WTC11 (cell line): ENCODE measurements around the gene SSC5D.

ENCODE experiments used
- ATF3 ChIP-seq: sonication (generic); formaldehyde crosslinking; conservative IDR thresholded peaks from 2 replicates; pipeline ENCODE4 v1.8.1; 2022; ENCODE audit warnings: mild to moderate bottlenecking, missing genetic modification reagents
- CBFB ChIP-seq: sonication (generic); formaldehyde crosslinking; IDR thresholded peaks from 2 replicates; pipeline ENCODE4 v1.8.1; 2022; ENCODE audit warnings: mild to moderate bottlenecking, low read depth, missing genetic modification reagents
- CTCF ChIP-seq: fragments of 200-600 bp; IDR thresholded peaks from 2 replicates; pipeline ENCODE4 v1.8.0; 2022; ENCODE audit warnings: antibody characterized with exemption
- EMX1 ChIP-seq: fragments of 250-450 bp; sonication (Bioruptor Pico); IDR thresholded peaks from 2 replicates; pipeline ENCODE4 v1.8.0; 2021; ENCODE audit warnings: mild to moderate bottlenecking
- FOXJ3 ChIP-seq: sonication (generic); formaldehyde crosslinking; IDR thresholded peaks from 2 replicates; pipeline ENCODE4 v1.9.0; 2021; ENCODE audit warnings: missing genetic modification reagents, mild to moderate bottlenecking, borderline replicate concordance
- FOXP4 ChIP-seq: sonication (generic); formaldehyde crosslinking; IDR thresholded peaks from 2 replicates; pipeline ENCODE4 v1.8.0; 2022; ENCODE audit warnings: mild to moderate bottlenecking, missing genetic modification reagents
- MAX ChIP-seq: sonication (generic); formaldehyde crosslinking; IDR thresholded peaks from 2 replicates; pipeline ENCODE4 v1.8.0; 2022; ENCODE audit warnings: mild to moderate bottlenecking, missing genetic modification reagents
- NFATC4 ChIP-seq: fragments of 250-450 bp; sonication (Bioruptor Pico); IDR thresholded peaks from 2 replicates; pipeline ENCODE4 v1.9.0; 2021; ENCODE audit warnings: mild to moderate bottlenecking
- NFYB ChIP-seq: sonication (generic); formaldehyde crosslinking; conservative IDR thresholded peaks from 2 replicates; pipeline ENCODE4 v1.8.0; 2022; ENCODE audit warnings: low read depth, missing genetic modification reagents
- TP53 ChIP-seq: sonication (generic); formaldehyde crosslinking; IDR thresholded peaks from 2 replicates; pipeline ENCODE4 v1.8.1; 2023; ENCODE audit warnings: mild to moderate bottlenecking, missing genetic modification reagents
- USF1 ChIP-seq: sonication (generic); formaldehyde crosslinking; IDR thresholded peaks from 2 replicates; pipeline ENCODE4 v1.8.0; 2022; ENCODE audit warnings: mild to moderate bottlenecking, missing genetic modification reagents
- USF2 ChIP-seq: sonication (generic); formaldehyde crosslinking; IDR thresholded peaks from 2 replicates; pipeline ENCODE4 v1.8.1; 2023; ENCODE audit warnings: mild to moderate bottlenecking, missing genetic modification reagents, moderate library complexity
- ZNF121 ChIP-seq: sonication (generic); formaldehyde crosslinking; IDR thresholded peaks from 2 replicates; pipeline ENCODE4 v1.8.0; 2023; ENCODE audit warnings: missing genetic modification reagents

- no peak for TF ChIP-seq CTCF
- no peak for TF ChIP-seq FOXP4 (CRISPR knock-in tag)
- TF ChIP-seq ZNF121, result no peak
- TF ChIP-seq MAX (CRISPR knock-in tag), result no peak
- TF ChIP-seq CBFB (CRISPR knock-in tag), result no peak
- TF ChIP-seq EMX1 (CRISPR knock-in tag), result no peak
- TF ChIP-seq NFATC4 (CRISPR knock-in tag), result no peak
- TF ChIP-seq NFYB, result no peak
- no peak for TF ChIP-seq USF2 (CRISPR knock-in tag)
- no peak for TF ChIP-seq TP53 (CRISPR knock-in tag)
- TF ChIP-seq FOXJ3, result no peak
- TF ChIP-seq ATF3 (CRISPR knock-in tag), result no peak
- no peak for TF ChIP-seq USF1 (CRISPR knock-in tag)
Observed at GRCh38 chr19:55451163-55451964, 36.9 kb upstream of the SSC5D start.
